ENCODE data around the gene MYADML2. TPM values are rescaled to one million over a fixed set of nuclear protein-coding genes. Genes with fewer than 3 reads are reported as not detected.

Gene MYADML2
- total RNA-seq, 2 experiments from 2014 or later, result not detected

- CTCF ChIA-PET, result interaction anchor here (0.6 to 2.6 kb wide), 7 partner anchors 8 to 95 kb away, joined by 3 to 7 read pairs (median 3); partner anchors contain the start of genes CENPX and SIRT7
- H3K4me3 Mint-ChIP-seq, result peak within 1 kb of the TSS; percentile 76
- intact Hi-C loops (cut with micrococcal nuclease), result loop anchor here (1.0 to 2.0 kb wide), 7 partner anchors 10 to 284 kb away; partner anchors contain the start of genes ALYREF, ANAPC11, ARHGDIA and ASPSCR1
- H3K27ac Mint-ChIP-seq, result peak within 1 kb of the TSS; percentile 86
- peaks cover 2% of the 10 kb centered on the region for H3K36me3 Mint-ChIP-seq (ENCODE audit: low read depth)
- peaks cover 5% of the 10 kb centered on the region for H3K27me3 Mint-ChIP-seq (ENCODE audit: low read depth)
- peaks cover 26% of the 10 kb centered on the region for H3K4me1 Mint-ChIP-seq (ENCODE audit: low read depth)
- H3K9me3 Mint-ChIP-seq, result no peaks in the 10 kb centered on the region
- peak; percentile 88 for DNase-seq
These were observed 19.1 kb downstream of the MYADML2 start, which contains the start of gene MAFG for GRCh38 chr17:81927653-81928543. Gene MAFG, minus strand, starts transcription at chr17:81927735. Its CDS starts 4,550 bp downstream, at chr17:81923185.

GRCh38 chr17:81927152-81927652 lies 19.8 kb downstream of the MYADML2 start:
- intact Hi-C loops (cut with micrococcal nuclease), result loop anchor here (1.0 to 2.0 kb wide), 6 partner anchors 9 to 285 kb away; partner anchors contain the start of genes ALYREF, ANAPC11, ARHGDIA and ASPSCR1
- H3K27ac Mint-ChIP-seq, result no peak overlapping the region
- CTCF ChIA-PET, result interaction anchor here (0.7 to 2.6 kb wide), 4 partner anchors 7 to 95 kb away, joined by 3 to 7 read pairs (median 4); partner anchors contain the start of genes CENPX and SIRT7
- H3K4me1 Mint-ChIP-seq (ENCODE audit: low read depth), result peaks cover 25% of the 10 kb centered on the region
- H3K9me3 Mint-ChIP-seq, result no peaks in the 10 kb centered on the region
- H3K27me3 Mint-ChIP-seq (ENCODE audit: low read depth), result peaks cover 5% of the 10 kb centered on the region
- DNase-seq, result no peak
- peaks cover 1% of the 10 kb centered on the region for H3K36me3 Mint-ChIP-seq (ENCODE audit: low read depth)
- peak overlapping the region; percentile 55 for H3K4me3 Mint-ChIP-seq

DNA sequence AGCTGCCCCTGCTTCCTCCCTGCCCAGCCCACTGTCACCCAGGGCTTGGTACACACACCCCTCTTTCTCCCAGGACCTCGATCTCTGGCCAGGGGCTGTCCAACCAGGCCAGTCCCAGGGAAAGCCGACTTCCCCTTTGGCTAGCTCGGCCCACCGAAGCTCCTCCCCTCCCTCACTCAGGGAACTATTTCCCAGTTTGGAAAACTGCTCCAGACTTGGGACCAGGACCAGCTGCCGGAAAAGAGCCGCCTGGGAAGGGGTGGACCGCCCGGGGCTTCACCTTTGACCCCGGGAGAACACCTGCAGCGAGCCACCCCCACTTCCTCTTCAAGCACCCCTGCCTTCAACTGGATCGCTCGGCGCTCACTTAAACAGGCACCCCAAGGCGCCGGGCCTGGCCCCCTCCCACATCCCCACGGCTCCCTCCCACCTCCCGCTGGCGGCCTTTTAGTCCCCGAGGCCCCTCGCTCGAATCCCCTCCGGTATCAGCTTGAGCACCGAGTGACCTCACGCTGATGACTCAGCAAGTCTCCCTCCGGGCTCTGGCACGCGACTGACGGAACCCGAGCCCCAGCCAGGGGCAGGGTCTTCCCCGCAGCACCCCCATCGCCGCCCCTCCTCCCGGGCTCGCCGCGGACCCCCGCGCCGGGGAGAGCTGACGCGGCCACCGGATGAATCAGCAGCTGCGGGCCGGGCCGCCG lies 20.4 kb downstream of the MYADML2 start:
- H3K27me3 Mint-ChIP-seq (ENCODE audit: low read depth), result peaks cover 5% of the 10 kb centered on the region
- CTCF ChIA-PET, result interaction anchor here (0.9 to 2.6 kb wide), 2 partner anchors 9 to 10 kb away, joined by 3 to 7 read pairs; partner anchors contain the start of gene SIRT7
- H3K4me3 Mint-ChIP-seq, result peak overlapping the region; percentile 76
- peak; percentile 71 for DNase-seq
- H3K27ac Mint-ChIP-seq, result peak overlapping the region; percentile 86
- peaks cover 2% of the 10 kb centered on the region for H3K36me3 Mint-ChIP-seq (ENCODE audit: low read depth)
- no peaks in the 10 kb centered on the region for H3K9me3 Mint-ChIP-seq
- H3K4me1 Mint-ChIP-seq (ENCODE audit: low read depth), result peaks cover 25% of the 10 kb centered on the region
- intact Hi-C loops (cut with micrococcal nuclease), result loop anchor here (1.0 to 2.0 kb wide), 6 partner anchors 8 to 286 kb away; partner anchors contain the start of genes ALYREF, ANAPC11, ARHGDIA and ASPSCR1

DNA sequence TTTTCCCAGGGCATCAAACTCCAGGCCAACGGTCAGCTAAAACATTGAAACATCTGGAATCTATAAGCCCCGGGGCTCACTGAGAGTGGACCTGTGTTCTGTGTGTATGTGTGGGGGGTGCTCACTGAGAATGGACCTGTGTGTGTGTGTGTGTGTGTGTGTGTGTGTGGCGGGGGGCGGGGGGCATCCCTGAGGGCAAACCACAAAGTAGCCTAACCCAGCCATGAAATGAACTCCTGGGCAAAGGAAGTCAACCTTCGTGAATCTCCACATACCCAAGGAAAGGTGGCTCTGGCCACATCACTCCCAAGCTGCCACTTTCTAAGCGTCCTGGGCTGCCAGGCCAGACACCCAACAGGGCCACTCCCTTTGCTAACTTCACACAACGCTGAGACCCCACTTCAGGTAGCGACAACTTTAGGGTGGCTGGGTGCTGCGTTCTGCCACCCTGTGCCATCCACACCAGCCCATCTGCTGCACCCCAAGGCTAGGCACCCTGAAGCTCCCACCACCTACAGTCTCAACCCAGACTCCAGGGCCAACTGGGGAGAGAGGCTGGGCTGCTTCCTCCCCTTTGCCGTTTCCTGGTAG lies 21.1 kb downstream of the MYADML2 start:
- Mint-ChIP-seq H3K27me3 (ENCODE audit: low read depth) (peaks cover 5% of the 10 kb centered on the region), H3K9me3 (no peaks in the 10 kb centered on the region), H3K4me1 (ENCODE audit: low read depth) (peaks cover 25% of the 10 kb centered on the region), H3K4me3 (peak overlapping the region; percentile 76), H3K36me3 (ENCODE audit: low read depth) (peaks cover 2% of the 10 kb centered on the region), H3K27ac (peak overlapping the region; percentile 86)
- intact Hi-C loops (cut with micrococcal nuclease), result loop anchor here (2.0 kb wide), 4 partner anchors 35 to 65 kb away; partner anchors contain the start of genes ALYREF, ANAPC11, ARHGDIA and ASPSCR1
- CTCF ChIA-PET, result interaction anchor here (0.9 to 2.6 kb wide), 2 partner anchors 9 to 10 kb away, joined by 3 to 7 read pairs; partner anchors contain the start of gene SIRT7
- no peak for DNase-seq

GRCh38 chr17:81924557-81925532 lies 22.2 kb downstream of the MYADML2 start:
- H3K27ac Mint-ChIP-seq, result peak overlapping the region; percentile 30
- intact Hi-C loops (cut with micrococcal nuclease), result no loop called here
- H3K4me1 Mint-ChIP-seq (ENCODE audit: low read depth), result peaks cover 25% of the 10 kb centered on the region
- H3K4me3 Mint-ChIP-seq, result peak overlapping the region; percentile 29
- CTCF ChIA-PET, result interaction anchor here (1.3 kb wide), 1 partner anchor 54 kb away, joined by 4 read pairs; the partner anchor contains the start of gene ARHGDIA
- H3K36me3 Mint-ChIP-seq (ENCODE audit: low read depth), result peaks cover 2% of the 10 kb centered on the region
- H3K9me3 Mint-ChIP-seq, result no peaks in the 10 kb centered on the region
- peaks cover 3% of the 10 kb centered on the region for H3K27me3 Mint-ChIP-seq (ENCODE audit: low read depth)
- no peak for DNase-seq

DNA sequence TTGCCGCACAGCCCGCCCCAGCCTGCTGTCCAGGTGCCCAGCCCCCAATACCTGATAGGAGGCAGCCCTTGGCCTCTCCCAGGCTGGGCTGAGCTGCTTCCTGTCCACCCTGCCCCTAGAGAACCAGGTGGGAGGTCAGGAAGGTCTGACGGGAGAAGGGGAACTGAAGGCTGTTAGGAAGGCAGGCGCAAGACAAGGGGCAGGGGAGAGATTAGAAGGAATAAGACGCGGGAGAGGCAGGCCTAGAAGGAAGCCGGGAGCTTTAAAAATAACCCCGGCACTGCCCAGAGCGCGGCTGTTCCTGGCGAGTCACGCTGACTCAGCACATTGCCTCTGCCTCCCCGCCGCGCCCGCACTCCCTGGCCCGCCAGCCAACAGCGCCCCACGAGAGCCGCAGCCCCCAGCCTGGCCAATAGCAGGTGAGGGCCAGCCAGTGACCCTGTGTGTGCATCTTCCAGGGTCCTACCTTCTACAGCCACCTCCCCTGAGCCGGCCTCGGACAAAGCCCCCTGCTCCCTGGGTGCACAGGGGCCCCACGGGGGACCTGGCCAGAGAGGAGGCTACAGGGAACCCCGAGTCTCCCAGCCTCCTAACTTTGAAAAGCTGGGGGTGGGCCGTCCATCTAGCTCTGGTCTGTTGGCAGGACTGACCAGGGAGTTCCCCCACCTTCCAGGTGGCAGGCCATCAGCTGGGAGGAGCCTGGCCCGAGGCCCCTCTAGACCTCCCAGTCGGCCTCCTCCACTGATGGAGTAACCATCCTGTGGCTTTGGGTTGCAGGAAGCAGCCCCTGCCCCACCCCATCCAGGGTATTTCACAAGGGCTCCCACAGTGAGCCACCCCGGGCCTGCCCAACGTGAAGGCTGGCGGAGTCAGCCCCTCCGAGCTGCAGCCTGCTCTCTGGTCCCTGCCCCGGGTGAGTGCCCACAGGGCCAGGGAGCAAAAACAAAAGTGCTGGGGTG lies 23.5 kb downstream of the MYADML2 start:
- H3K4me1 Mint-ChIP-seq (ENCODE audit: low read depth), result peaks cover 26% of the 10 kb centered on the region
- H3K36me3 Mint-ChIP-seq (ENCODE audit: low read depth), result peaks cover 2% of the 10 kb centered on the region
- intact Hi-C loops (cut with micrococcal nuclease), result no loop called here
- H3K27me3 Mint-ChIP-seq (ENCODE audit: low read depth), result no peaks in the 10 kb centered on the region
- DNase-seq, result no peak
- CTCF ChIA-PET, result no interaction called here
- no peak overlapping the region for H3K27ac Mint-ChIP-seq
- H3K4me3 Mint-ChIP-seq, result no peak overlapping the region
- H3K9me3 Mint-ChIP-seq, result no peaks in the 10 kb centered on the region

GRCh38 chr17:81922566-81923301 lies 24.3 kb downstream of the MYADML2 start:
- Mint-ChIP-seq H3K27me3 (ENCODE audit: low read depth) (no peaks in the 10 kb centered on the region), H3K4me1 (ENCODE audit: low read depth) (peaks cover 34% of the 10 kb centered on the region), H3K4me3 (no peak overlapping the region), H3K9me3 (no peaks in the 10 kb centered on the region), H3K27ac (no peak overlapping the region), H3K36me3 (ENCODE audit: low read depth) (peaks cover 3% of the 10 kb centered on the region)
- CTCF ChIA-PET, result no interaction called here
- DNase-seq, result no peak
- intact Hi-C loops (cut with micrococcal nuclease), result no loop called here

GRCh38 chr17:81921996-81922565 lies 25.0 kb downstream of the MYADML2 start:
- no peak overlapping the region for H3K4me3 Mint-ChIP-seq
- no peaks in the 10 kb centered on the region for H3K27me3 Mint-ChIP-seq (ENCODE audit: low read depth)
- H3K36me3 Mint-ChIP-seq (ENCODE audit: low read depth), result peaks cover 3% of the 10 kb centered on the region
- CTCF ChIA-PET, result no interaction called here
- intact Hi-C loops (cut with micrococcal nuclease), result no loop called here
- no peaks in the 10 kb centered on the region for H3K9me3 Mint-ChIP-seq
- no peak for DNase-seq
- no peak overlapping the region for H3K27ac Mint-ChIP-seq
- H3K4me1 Mint-ChIP-seq (ENCODE audit: low read depth), result peaks cover 37% of the 10 kb centered on the region

GRCh38 chr17:81921537-81921862 lies 25.5 kb downstream of the MYADML2 start:
- Mint-ChIP-seq H3K4me1 (ENCODE audit: low read depth) (peaks cover 42% of the 10 kb centered on the region), H3K27me3 (ENCODE audit: low read depth) (no peaks in the 10 kb centered on the region), H3K9me3 (no peaks in the 10 kb centered on the region), H3K4me3 (no peak overlapping the region), H3K36me3 (ENCODE audit: low read depth) (peaks cover 3% of the 10 kb centered on the region), H3K27ac (no peak overlapping the region)
- no peak for DNase-seq
- intact Hi-C loops (cut with micrococcal nuclease), result no loop called here
- CTCF ChIA-PET, result no interaction called here

Measured in activated naive CD4-positive, alpha-beta T cell treated with anti-CD3 and anti-CD28 coated beads for 36 hours (primary cell).